Measurements from ENCODE around the gene MED28. TPM values are rescaled to one million over a fixed set of nuclear protein-coding genes. Genes with fewer than 3 reads are reported as not detected.
A peak's percentile ranks its signal among the peaks of the same experiment; 100 is the strongest.
"Not testable (repeated sequence)": the region's sequence is repeated elsewhere in the genome, so short reads cannot be mapped to it uniquely, and the experiment has no call there.

Gene MED28, protein sequence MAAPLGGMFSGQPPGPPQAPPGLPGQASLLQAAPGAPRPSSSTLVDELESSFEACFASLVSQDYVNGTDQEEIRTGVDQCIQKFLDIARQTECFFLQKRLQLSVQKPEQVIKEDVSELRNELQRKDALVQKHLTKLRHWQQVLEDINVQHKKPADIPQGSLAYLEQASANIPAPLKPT
- total RNA-seq, result 10 to 100 TPM; 54.7 to 71.3 TPM

DNA sequence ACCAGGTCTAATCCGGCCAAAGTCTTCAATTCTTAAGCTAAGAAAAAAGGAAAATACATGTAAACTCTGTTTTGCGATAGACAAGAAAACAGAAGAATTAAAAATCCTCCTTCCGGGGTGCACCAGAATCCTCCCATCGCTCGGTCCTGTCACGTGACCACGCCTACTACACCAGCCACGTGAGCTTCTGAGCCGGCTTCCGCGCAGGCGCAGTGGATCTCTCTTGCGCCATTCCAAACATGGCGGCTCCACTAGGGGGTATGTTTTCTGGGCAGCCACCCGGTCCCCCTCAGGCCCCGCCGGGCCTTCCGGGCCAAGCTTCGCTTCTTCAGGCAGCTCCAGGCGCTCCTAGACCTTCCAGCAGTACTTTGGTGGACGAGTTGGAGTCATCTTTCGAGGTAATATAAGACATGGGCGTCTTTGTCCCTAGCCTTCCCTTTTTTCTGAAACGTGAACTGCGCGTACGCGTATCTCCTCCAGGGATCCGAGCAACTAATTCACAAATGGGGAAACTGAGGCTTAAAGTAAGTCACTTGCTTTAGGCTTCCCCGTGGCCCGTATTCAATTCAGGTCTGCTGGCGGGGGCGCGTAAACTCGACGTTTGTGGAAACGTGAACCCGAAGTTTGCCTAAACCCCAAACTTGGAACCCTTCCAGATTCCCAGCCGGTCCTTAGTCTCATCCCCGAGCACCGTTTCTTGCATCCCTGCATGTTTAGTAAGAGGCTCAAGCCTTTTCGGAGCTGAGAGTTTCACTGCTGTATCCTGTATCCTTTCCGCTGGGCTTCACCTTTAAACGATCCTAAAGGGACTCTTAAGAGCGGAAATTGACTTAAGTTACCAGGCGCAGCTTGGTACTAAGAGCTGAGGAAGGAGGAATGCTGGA is at the start of gene MED28:
MED28 (plus strand) TSS at position 226 of the 884 bp plus-strand sequence; CDS start at position 240, 14 bp downstream.
- Mint-ChIP-seq H3K9me3 (no peaks in the 10 kb centered on the region), H3K36me3 (peaks cover 17 to 18% of the 10 kb centered on the region in 2 donors), H3K27ac (peak within 1 kb of the TSS; percentile 96 to 99)
- ATAC-seq, result peak; percentile 93 to 96
- DNase-seq (ENCODE audit: low spot score in 2 of 2), result peak; percentile 91 to 93

DNA sequence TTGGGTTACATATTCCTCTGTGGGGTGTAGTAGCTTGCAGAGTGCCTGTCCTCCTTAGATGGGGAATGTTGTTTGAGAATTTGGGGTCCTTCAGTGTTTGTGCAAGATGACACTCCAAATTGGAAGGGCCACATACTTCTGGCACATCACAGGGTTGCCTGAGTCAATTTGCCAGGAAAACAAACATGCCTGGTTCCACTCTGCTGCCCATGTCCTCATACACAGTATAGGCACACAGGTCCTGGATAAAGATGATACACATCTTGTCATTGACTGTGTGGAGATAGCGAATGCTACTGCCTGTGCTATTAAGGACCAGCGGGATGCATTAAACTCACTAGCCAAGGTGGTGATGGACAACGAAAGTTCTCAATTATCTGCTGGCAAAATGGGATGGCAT is 48.6 kb upstream of the MED28 start:
- no peak for ATAC-seq
- no peak for DNase-seq (ENCODE audit: low spot score in 2 of 2)
- H3K36me3 Mint-ChIP-seq, result no peaks in the 10 kb centered on the region

DNA sequence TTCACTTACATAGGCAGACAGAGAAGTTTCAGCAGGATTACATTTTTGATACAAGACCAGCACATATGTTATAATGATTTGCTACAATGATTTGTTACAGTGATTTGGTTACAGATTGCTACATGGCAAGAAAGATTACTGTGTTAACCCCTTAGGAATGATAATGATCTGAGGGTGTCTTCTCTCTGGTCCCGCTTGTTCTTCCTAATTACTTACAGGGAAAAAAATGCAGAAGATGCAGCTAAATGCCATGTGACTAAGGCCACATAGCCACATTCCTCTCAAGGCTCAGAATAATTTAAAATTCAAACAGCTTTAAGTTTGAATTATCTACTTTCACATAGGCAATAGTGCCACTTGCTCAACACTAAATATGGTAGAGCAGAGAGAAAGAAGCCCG is 47.2 kb upstream of the MED28 start:
- DNase-seq (ENCODE audit: low spot score in 2 of 2) (no peak), ATAC-seq (no peak)
- H3K9me3 Mint-ChIP-seq, result no peaks in the 10 kb centered on the region
- no peaks in the 10 kb centered on the region for H3K36me3 Mint-ChIP-seq
- H3K27ac Mint-ChIP-seq, result no peak overlapping the region

More for the DNA sequence above, 48.6 kb upstream of the MED28 start:
- no peaks in the 10 kb centered on the region for H3K9me3 Mint-ChIP-seq
- no peak overlapping the region for H3K27ac Mint-ChIP-seq

DNA sequence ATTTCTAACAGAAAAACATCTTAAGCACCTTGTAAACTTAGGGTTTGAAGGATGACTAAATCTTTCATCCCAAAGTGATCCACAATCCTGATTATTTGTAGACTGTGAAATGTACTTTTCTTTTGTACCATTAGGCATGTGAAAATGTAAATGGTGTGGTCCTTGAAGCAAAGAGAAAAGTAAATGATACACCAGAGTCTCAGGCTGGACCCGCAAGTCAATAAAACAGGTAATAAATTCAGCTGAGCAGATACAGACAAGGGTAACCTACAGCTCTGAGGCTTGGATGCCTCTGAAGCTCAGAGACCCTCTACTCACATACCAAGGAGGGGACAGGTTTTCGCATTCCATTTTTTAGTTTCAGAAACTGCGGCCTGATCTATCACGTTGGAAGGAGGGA is 40.2 kb upstream of the MED28 start:
- no peak overlapping the region for H3K27ac Mint-ChIP-seq
- H3K36me3 Mint-ChIP-seq, result peaks cover 18 to 19% of the 10 kb centered on the region in 2 donors
- DNase-seq (ENCODE audit: low spot score in 2 of 2), result no peak
- no peak for ATAC-seq
- no peaks in the 10 kb centered on the region for H3K9me3 Mint-ChIP-seq

DNA sequence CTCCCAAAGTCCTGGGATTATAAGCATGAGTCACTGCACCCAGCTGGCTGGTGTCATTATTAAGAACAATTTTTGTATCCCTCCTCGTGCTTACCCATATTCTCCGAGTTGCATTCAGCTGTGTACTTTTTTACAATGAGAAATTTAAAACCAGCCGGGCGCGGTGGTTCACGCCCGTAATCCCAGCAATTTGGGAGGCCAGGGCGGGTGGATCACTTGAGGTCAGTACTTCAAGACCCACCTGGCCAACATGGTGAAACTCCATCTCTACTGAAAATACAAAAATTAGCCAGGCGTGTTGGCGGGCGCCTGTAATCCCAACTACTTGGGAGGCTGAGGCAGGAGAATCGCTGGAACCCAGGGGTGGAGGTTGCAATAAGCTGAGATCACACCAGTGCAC is 39.3 kb upstream of the MED28 start:
- DNase-seq (ENCODE audit: low spot score in 2 of 2); ATAC-seq; H3K9me3 Mint-ChIP-seq: not testable (repeated sequence)
- Mint-ChIP-seq H3K36me3 (peaks cover 18 to 27% of the 10 kb centered on the region in 2 donors), H3K27ac (peak overlapping the region in 1 of 2 donors; percentile 99)

DNA sequence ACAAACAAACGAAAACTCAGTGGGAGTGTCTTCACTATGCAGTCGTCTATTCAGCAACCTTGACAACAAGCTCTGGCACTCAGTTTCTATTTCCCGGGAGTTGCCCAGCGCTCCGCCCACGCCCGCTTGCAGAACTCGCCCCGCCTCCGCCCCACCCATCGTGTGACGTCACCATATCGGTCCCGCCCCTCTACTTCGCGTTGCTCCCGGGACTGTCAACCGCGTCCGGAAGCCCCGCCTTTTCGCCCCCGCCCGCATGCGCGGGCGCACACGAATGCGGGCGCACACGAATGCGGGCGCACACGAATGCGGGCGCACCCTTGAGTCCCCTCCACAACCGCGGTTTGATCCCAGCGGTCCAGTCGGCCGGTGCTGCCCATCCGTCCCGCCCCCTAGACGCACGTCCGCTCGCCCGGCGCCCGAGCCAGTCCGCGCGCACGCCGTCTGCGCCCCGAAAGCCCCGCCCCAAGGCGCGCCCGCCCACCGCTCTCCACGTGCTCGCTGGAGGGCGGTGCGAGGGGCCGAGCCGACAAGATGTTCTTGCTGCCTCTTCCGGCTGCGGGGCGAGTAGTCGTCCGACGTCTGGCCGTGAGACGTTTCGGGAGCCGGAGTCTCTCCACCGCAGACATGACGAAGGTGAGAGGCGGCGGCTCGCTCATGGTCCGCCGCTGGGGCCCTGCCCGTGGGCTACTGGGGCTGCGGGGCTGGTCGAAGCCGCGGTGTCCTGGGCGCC is 37.3 kb upstream of the MED28 start, which contains the start of gene LAP3:
LAP3 (plus strand) TSS at position 267 of the 733 bp plus-strand sequence; CDS start at position 535, 268 bp downstream.
- Mint-ChIP-seq H3K36me3 (peaks cover 25 to 27% of the 10 kb centered on the region in 2 donors), H3K27ac (peak within 1 kb of the TSS; percentile 98 to 99), H3K9me3 (no peaks in the 10 kb centered on the region)
- DNase-seq (ENCODE audit: low spot score in 2 of 2) (peak; percentile 98), ATAC-seq (peak; percentile 89)

DNA sequence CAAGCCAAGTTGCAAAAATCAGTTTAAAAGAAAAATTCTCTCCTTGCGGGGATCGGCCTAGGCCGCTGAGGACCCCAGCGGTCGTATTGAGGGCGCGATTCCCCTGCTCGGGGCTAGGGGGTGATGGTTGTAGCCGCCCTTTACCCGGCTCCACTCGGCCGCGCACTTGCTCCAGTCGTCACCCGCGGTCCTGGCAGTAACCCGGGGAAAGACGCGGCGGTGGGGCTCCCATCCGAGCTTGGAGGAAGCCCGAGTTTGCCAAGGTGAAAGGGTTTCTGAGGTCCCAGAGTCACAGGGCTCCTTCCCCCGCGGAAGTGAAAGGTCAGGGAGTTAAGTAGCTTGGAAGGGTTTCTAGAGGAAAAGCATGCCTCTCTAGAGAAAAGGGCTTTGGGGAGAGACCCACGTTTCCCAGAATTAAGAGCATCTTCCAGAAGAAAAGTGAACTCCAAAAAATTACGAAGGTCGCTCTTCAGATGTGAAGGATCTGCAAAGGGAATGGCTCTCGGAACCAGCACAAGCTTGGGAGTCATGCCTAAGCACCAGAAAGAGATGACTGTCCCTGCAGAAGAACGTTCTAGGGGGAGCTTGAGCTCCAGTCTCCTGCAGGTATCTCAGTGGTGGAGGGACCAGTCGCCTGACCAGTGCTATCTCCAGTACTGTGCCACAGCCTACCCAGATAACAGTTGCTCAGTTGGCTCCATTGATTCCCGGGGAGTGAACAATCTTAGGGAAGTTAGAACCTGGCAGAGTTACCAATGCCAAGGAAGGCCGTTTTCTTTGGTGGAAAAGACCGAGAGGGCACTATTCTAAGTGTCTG is 36.6 kb upstream of the MED28 start:
- DNase-seq (ENCODE audit: low spot score in 2 of 2) (peak in 1 of 2 donors; percentile 33), ATAC-seq (peak in 1 of 2 donors; percentile 9)
- H3K36me3 Mint-ChIP-seq, result peaks cover 25 to 27% of the 10 kb centered on the region in 2 donors
- H3K27ac Mint-ChIP-seq, result peak overlapping the region; percentile 98 to 99
- no peaks in the 10 kb centered on the region for H3K9me3 Mint-ChIP-seq

DNA sequence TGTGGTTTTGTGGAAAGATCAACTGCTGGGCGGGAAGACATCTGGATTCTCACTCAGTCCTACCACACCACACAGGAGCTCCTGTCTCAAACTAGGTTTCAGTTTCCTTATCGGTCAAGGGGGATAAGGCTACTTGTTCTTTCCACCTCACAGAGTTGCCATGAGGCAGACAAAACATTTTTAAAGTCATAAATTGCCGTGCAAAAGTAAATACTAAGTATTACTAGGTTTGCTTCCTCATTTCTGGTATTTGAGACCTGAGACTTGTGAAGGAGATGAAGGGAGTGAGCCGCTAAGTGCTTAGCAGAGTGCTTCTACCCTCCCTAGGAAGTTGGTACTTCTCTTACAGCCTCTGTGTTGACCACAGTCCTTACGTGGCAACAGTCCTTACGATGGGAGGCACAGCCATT is 36.0 kb upstream of the MED28 start:
- ATAC-seq, result peak; percentile 24 to 32
- peak in 1 of 2 donors; percentile 6 for DNase-seq (ENCODE audit: low spot score in 2 of 2)
- peaks cover 27 to 31% of the 10 kb centered on the region in 2 donors for H3K36me3 Mint-ChIP-seq
- no peaks in the 10 kb centered on the region for H3K9me3 Mint-ChIP-seq
- peak overlapping the region; percentile 98 to 99 for H3K27ac Mint-ChIP-seq

DNA sequence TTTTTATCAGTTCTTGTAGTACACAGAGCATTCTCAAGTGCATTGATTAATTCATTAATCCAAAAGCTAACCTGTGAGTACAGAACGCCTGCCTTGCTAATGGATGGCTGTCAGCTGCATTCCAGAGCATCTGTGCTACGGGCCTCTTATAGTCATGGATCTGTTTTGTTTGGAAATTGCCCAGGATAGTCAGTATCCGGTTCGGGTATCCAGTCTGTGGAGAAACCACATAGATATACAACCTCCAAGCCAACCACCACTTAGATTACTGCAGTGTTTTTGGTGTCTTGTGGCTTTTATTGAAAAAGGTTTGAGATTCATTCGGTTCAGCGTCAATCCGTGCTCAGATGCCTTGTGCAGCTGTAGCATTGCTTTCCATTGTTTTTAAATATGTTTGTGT is 33.5 kb upstream of the MED28 start:
- Mint-ChIP-seq H3K36me3 (peaks cover 38 to 50% of the 10 kb centered on the region in 2 donors), H3K27ac (peak overlapping the region in 1 of 2 donors; percentile 87), H3K9me3 (no peaks in the 10 kb centered on the region)
- DNase-seq (ENCODE audit: low spot score in 2 of 2) (no peak), ATAC-seq (no peak)

DNA sequence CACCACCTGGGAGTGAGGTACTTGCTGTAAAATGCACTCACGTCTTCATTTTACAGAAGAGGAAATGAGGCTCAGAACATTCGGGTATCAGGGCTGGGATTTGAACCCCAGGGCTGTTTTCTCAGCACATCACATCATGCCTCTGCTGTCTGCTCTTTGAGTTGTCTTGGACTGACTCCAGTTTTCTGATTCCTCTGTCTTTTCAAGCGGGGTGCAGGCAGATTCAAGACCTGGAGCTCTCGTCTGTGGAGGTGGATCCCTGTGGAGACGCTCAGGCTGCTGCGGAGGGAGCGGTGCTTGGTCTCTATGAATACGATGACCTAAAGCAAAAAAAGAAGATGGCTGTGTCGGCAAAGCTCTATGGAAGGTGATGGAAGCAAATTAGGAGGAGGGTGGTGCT is 31.2 kb upstream of the MED28 start:
- no peak for ATAC-seq
- H3K27ac Mint-ChIP-seq, result peak overlapping the region in 1 of 2 donors; percentile 61

DNA sequence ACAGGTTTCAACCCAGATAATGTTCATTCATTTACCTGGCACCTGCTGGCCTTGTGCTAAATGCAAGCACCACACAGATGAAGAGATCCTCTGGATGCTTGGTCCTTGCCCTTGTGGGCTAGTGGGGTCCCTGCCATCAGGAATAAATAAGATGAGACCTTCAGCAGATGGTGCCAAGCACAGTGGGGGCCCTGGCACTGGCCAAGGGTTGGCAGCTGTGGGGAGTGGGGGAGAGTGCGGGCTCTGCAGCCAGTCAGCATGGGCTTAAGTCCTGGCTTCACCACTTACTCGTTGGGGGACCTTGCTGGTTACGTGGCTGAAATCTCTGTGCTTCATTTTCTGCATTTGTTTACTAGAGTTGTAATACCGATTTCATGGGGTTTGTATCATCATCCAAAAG is 30.5 kb upstream of the MED28 start:
- Mint-ChIP-seq H3K36me3 (peaks cover 33 to 57% of the 10 kb centered on the region in 2 donors), H3K27ac (peak overlapping the region in 1 of 2 donors; percentile 61), H3K9me3 (no peaks in the 10 kb centered on the region)
- DNase-seq (ENCODE audit: low spot score in 2 of 2) (no peak), ATAC-seq (peak in 1 of 2 donors; percentile 25)

More for the DNA sequence above, 31.2 kb upstream of the MED28 start:
- Mint-ChIP-seq H3K36me3 (peaks cover 39 to 58% of the 10 kb centered on the region in 2 donors), H3K9me3 (no peaks in the 10 kb centered on the region)
- DNase-seq (ENCODE audit: low spot score in 2 of 2), result no peak

DNA sequence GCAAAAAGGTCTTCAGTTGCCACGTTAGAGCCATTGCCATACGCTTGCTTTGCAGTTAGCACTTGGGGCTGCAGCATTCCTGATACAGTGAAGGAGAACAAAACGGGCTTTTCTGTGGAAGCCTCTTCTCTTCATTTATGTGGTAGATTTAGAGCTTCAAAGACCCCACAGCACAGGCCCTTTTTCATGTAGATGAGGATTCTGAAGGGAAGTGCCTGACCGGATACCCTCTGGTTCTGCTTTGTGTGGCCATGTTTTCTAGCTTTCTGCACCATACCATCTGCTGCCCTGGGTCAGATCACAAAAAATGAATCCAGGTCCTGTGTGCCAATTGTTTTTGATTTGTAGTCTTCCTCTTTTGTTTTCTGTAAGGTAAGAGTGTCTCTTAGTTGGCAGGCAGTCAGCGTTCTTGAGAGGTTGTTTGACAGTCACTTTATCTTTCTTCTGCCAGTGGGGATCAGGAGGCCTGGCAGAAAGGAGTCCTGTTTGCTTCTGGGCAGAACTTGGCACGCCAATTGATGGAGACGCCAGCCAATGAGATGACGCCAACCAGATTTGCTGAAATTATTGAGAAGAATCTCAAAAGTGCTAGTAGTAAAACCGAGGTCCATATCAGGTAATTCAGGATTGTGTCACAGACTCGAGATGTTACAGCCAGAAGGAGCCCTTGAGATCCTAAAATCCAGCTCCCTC is 29.8 kb upstream of the MED28 start:
- Mint-ChIP-seq H3K27ac (peak overlapping the region in 1 of 2 donors; percentile 61), H3K9me3 (no peaks in the 10 kb centered on the region), H3K36me3 (peaks cover 31 to 50% of the 10 kb centered on the region in 2 donors)
- no peak for DNase-seq (ENCODE audit: low spot score in 2 of 2)
- ATAC-seq, result no peak

DNA sequence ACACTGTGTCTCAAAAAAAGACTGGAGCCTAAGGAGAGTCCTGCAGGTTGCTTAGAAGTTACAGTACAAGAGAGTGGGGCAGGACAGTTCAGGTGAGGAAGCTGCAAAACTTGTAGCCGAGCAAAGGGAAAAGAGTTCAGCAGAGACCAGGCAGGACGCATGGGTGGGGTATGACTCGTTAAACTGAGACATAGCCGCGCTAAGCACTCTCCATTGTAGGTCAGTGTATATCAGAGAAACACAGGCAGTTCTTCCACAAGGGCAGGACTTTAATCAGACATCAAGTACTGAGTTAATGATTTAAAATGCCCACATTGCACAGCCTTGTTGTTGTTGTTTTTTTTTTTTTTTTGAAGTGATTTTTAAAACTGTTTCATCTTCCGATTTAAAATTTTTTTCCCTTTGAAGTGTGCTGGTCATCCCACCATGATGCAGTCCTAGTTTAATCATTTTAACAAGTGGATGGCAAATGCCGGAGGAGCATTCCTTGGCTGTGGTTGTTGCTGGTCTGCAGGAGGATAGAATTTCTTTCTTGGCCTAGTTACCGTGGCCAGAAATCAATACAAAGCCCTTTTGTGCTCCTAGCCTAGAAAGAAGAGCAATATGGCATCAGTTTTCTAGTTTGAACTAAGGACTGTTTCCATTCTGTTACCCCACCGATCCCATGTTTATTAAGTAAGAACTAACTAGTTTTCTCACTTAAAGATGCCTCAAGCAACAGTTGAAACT is 27.2 kb upstream of the MED28 start:
- Mint-ChIP-seq H3K36me3 (peaks cover 28 to 53% of the 10 kb centered on the region in 2 donors), H3K27ac (peak overlapping the region in 1 of 2 donors; percentile 50)

DNA sequence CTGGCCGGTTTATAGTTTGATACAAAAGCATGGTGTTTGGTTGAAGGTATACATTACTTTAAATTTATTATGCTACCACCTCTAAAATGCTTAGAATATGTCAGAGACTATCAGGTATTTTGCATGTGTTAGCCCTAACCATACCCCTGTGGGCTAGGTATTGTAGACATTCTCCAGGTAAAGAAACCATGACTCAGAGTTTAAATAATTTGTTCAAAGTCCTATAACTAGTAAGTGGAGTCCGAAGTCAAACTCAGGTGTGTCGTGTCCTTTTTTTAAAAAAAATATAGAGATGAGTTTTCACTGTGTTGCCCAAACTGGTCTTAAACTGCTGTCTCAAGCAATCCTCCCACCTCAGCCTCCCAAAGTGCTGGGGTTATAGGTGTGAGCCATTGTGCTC is 25.1 kb upstream of the MED28 start:
- ATAC-seq (no peak), DNase-seq (ENCODE audit: low spot score in 2 of 2) (no peak)
- H3K9me3 Mint-ChIP-seq, result no peaks in the 10 kb centered on the region
- peaks cover 29 to 50% of the 10 kb centered on the region in 2 donors for H3K36me3 Mint-ChIP-seq
- no peak overlapping the region for H3K27ac Mint-ChIP-seq

More for the DNA sequence above, 27.2 kb upstream of the MED28 start:
- ATAC-seq (no peak), DNase-seq (ENCODE audit: low spot score in 2 of 2) (no peak)
- no peaks in the 10 kb centered on the region for H3K9me3 Mint-ChIP-seq
